Smooth muscle cell (in vitro differentiated cells): Measurements from ENCODE around the gene ACIN1. TPM values are rescaled to one million over a fixed set of nuclear protein-coding genes. Genes with fewer than 3 reads are reported as not detected.

ENCODE experiments used
- DNase-seq: peaks from one replicate; lab custom pipeline; 2025; ENCODE audit not compliant: unreplicated experiment; lab: John Stamatoyannopoulos, UW
- H2AFZ ChIP-seq: fragments of 200-600 bp; sonication (generic); 2 replicates; pipeline ENCODE4 v1.6.0; 2016; ENCODE audit warnings: antibody characterized with exemption, low read depth, mild to moderate bottlenecking
- H3F3A ChIP-seq: fragments of 200-600 bp; sonication (generic); 2 replicates; pipeline ENCODE4 v1.6.0; 2017; ENCODE audit warnings: antibody characterized with exemption, low read depth
- H3K27ac ChIP-seq: fragments of 200-600 bp; sonication (generic); 2 replicates; pipeline ENCODE4 v1.5.1; 2016; ENCODE audit warnings: low read depth, mild to moderate bottlenecking
- H3K27me3 ChIP-seq: fragments of 200-600 bp; sonication (generic); 2 replicates; pipeline ENCODE4 v1.6.1; 2016; ENCODE audit warnings: low read depth, mild to moderate bottlenecking
- H3K36me3 ChIP-seq: fragments of 200-600 bp; sonication (generic); 2 replicates; pipeline ENCODE4 v1.5.1; 2016; ENCODE audit warnings: low read depth
- H3K4me1 ChIP-seq: fragments of 200-600 bp; sonication (generic); 2 replicates; pipeline ENCODE4 v1.5.1; 2016; ENCODE audit warnings: low read depth
- H3K4me2 ChIP-seq: fragments of 200-600 bp; sonication (generic); 2 replicates; pipeline ENCODE4 v1.6.0; 2016; ENCODE audit warnings: mild to moderate bottlenecking
- H3K4me3 ChIP-seq: fragments of 200-600 bp; sonication (generic); 2 replicates; pipeline ENCODE4 v1.5.1; 2016; ENCODE audit warnings: mild to moderate bottlenecking
- H3K79me2 ChIP-seq: fragments of 200-600 bp; sonication (generic); 2 replicates; pipeline ENCODE4 v1.6.0; 2016; ENCODE audit warnings: low read depth, mild to moderate bottlenecking
- H3K9ac ChIP-seq: fragments of 200-600 bp; sonication (generic); 2 replicates; pipeline ENCODE4 v1.6.0; 2016; ENCODE audit warnings: low read depth
- H3K9me3 ChIP-seq: fragments of 200-600 bp; sonication (generic); replicated peaks from 2 replicates; pipeline ENCODE4 v1.5.1; 2016; ENCODE audit warnings: low read depth
- H4K20me1 ChIP-seq: fragments of 200-600 bp; sonication (generic); 2 replicates; pipeline ENCODE4 v1.6.0; 2016; ENCODE audit warnings: low read depth
- CTCF ChIP-seq: fragments of 200-600 bp; sonication (generic); IDR thresholded peaks from 2 replicates; pipeline ENCODE4 v1.5.1; 2017; ENCODE audit warnings: borderline replicate concordance, mild to moderate bottlenecking, antibody characterized with exemption; ENCODE audit not compliant: insufficient read depth, poor library complexity, severe bottlenecking
- WGBS: methylation state at CpG from one replicate; pipeline ENCODE4 v1.1.7; 2016; ENCODE audit warnings: low lambda C conversion rate; 5-methylcytosine and 5-hydroxymethylcytosine counted together
- polyA plus RNA-seq: library from polyadenylated mRNA; unstranded; fragments of >200 nt; fragmentation: Nextera tagmentation; extraction: Ambion mirVana; gene quantifications from 2 replicates; pipeline ENCODE4 v1.2.1, GENCODE V29; 2016
- total RNA-seq: library from RNA; depleted of rRNA; stranded (reverse); fragments of >200 nt; gene quantifications from 2 replicates; pipeline ENCODE4 v1.2.3, GENCODE V29; 2014

Gene ACIN1
- total and polyA plus RNA-seq, 2 experiments from 2014 or later = 33.7 to 64.5 TPM

- Histone ChIP-seq H3F3A (no peaks in the 10 kb centered on the region), H3K4me3 (no peak overlapping the region), H3K27ac (no peak overlapping the region), H2AFZ (no peak overlapping the region), H3K9ac (no peak overlapping the region), H3K9me3 (no peaks in the 10 kb centered on the region), H3K27me3 (no peaks in the 10 kb centered on the region), H3K79me2 (no peaks in the 10 kb centered on the region), H3K36me3 (no peaks in the 10 kb centered on the region), H3K4me2 (no peak overlapping the region), H4K20me1 (no peaks in the 10 kb centered on the region), H3K4me1 (no peaks in the 10 kb centered on the region)
- DNase-seq = no peak
- 85% methylated on average over 5 of the region's 6 CpGs for WGBS
- TF ChIP-seq CTCF = no peak
These were observed 47.8 kb downstream of the ACIN1 start for GRCh38 chr14:23047034-23047634.

GRCh38 chr14:23045419-23046357, 49.2 kb downstream of the ACIN1 start:
- H4K20me1 ChIP-seq = no peaks in the 10 kb centered on the region
- H3K27ac ChIP-seq = no peak overlapping the region
- no peak for TF ChIP-seq CTCF
- H3K4me2 ChIP-seq = no peak overlapping the region
- H3K79me2 ChIP-seq = no peaks in the 10 kb centered on the region
- no peaks in the 10 kb centered on the region for H3F3A ChIP-seq
- no peaks in the 10 kb centered on the region for H3K4me1 ChIP-seq
- H3K9ac ChIP-seq = no peak overlapping the region
- no peak overlapping the region for H3K4me3 ChIP-seq
- H3K27me3 ChIP-seq = no peaks in the 10 kb centered on the region
- H2AFZ ChIP-seq = no peak overlapping the region
- 86% methylated on average over 13 of the region's 13 CpGs for WGBS
- no peaks in the 10 kb centered on the region for H3K9me3 ChIP-seq
- DNase-seq = no peak
- no peaks in the 10 kb centered on the region for H3K36me3 ChIP-seq

- H3K36me3 ChIP-seq = no peaks in the 10 kb centered on the region
- no peak overlapping the region for H3K4me2 ChIP-seq
- H3K27me3 ChIP-seq = no peaks in the 10 kb centered on the region
- H3F3A ChIP-seq = no peaks in the 10 kb centered on the region
- no peaks in the 10 kb centered on the region for H3K4me1 ChIP-seq
- H4K20me1 ChIP-seq = no peaks in the 10 kb centered on the region
- H3K9me3 ChIP-seq = no peaks in the 10 kb centered on the region
- H3K27ac ChIP-seq = no peak overlapping the region
- no peak overlapping the region for H3K4me3 ChIP-seq
- no peak for TF ChIP-seq CTCF
- no peak overlapping the region for H3K9ac ChIP-seq
- H3K79me2 ChIP-seq = no peaks in the 10 kb centered on the region
- DNase-seq = no peak
- WGBS = 96% methylated on average over 8 of the region's 8 CpGs
- no peak overlapping the region for H2AFZ ChIP-seq
These were observed 50.1 kb downstream of the ACIN1 start for GRCh38 chr14:23044840-23045239.
